ENCODE data around the gene PPP1R26.
"Not testable (repeated sequence)": the region's sequence is repeated elsewhere in the genome, so short reads cannot be mapped to it uniquely, and the experiment has no call there.

The PPP1R26 gene

DNA sequence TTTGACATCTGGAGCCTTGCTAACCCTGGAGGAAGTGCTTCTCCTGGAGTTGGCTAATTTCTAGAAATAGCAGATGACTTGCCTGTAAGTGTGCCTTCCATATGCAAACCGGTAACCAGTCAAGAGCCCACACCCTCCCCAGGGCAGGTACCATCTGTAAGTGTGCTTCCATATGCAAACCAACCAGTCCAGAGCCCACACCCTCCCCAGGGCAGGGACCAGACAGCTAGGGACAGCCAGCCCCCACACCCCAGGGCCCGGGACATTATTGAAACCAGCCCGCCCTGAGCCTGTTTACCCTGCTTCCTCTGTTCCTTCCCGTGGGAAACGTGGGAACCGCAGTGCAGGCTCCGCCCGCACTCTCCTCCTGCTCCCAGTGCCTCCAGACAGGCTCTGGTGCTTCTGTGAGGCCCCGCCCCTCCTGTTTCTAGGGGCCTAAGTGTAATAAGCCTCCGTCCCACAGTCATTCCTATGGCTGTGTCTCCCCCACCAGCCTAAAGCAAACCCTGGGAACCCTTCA, 54.7 kb downstream of the PPP1R26 start:
- not testable (repeated sequence) for H3K27me3 ChIP-seq (ENCODE audit: control insufficient read depth, insufficient read depth, low read length); H3K4me1 ChIP-seq (ENCODE audit: control insufficient read depth, insufficient read depth, low read length); H3K4me3 ChIP-seq (ENCODE audit: low read depth, low read length); H3K36me3 ChIP-seq (ENCODE audit: control insufficient read depth, insufficient read depth, low read length); H3K9ac ChIP-seq (ENCODE audit: low read depth, low read length); H3K9me3 ChIP-seq (ENCODE audit: control insufficient read depth, insufficient read depth, low read length)

DNA sequence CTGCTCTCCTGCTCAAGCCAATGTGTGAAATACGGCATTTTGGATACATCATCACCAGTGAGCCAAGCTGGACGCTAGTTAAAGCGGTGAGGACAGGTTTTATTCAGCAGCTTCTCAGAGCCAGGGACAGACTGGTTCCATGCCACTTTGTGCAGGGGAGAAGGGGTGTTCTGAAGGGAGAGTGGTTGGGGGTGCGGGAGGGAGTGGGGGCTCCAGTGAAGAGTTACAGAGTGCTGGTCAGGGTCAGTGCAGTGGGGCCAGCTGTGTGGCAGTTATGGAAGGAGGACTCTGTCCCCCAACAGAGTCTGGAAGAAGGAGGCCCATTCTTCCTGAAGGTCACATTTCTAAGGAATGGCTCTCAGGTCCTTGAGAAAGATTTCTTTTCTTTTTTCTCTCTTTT, 55.2 kb downstream of the PPP1R26 start:
- not testable (repeated sequence) for H3K9ac ChIP-seq (ENCODE audit: low read depth, low read length); H3K36me3 ChIP-seq (ENCODE audit: control insufficient read depth, insufficient read depth, low read length); H3K9me3 ChIP-seq (ENCODE audit: control insufficient read depth, insufficient read depth, low read length); H3K27me3 ChIP-seq (ENCODE audit: control insufficient read depth, insufficient read depth, low read length); H3K4me3 ChIP-seq (ENCODE audit: low read depth, low read length); H3K4me1 ChIP-seq (ENCODE audit: control insufficient read depth, insufficient read depth, low read length)

DNA sequence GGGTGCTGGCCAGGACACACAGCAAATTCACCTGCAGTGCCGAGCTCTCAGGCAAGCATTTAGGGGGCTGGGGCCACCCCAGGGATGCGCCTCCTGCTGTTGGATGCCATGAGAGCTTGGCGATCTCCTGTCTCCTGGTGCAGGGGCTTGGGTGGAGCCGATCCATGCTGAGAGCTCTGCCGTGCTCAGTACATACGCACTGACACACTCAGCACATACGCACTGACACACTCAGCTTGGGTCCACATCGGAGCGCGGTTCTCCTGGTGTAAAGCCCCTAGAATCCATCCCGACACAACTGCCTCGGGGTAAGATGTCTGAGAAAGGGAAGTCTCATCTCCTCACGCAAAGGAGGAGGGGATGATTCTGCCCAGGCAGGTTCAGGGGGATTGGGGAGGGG, 56.0 kb downstream of the PPP1R26 start:
- H3K4me1 ChIP-seq (ENCODE audit: control insufficient read depth, insufficient read depth, low read length): not testable (repeated sequence)

DNA sequence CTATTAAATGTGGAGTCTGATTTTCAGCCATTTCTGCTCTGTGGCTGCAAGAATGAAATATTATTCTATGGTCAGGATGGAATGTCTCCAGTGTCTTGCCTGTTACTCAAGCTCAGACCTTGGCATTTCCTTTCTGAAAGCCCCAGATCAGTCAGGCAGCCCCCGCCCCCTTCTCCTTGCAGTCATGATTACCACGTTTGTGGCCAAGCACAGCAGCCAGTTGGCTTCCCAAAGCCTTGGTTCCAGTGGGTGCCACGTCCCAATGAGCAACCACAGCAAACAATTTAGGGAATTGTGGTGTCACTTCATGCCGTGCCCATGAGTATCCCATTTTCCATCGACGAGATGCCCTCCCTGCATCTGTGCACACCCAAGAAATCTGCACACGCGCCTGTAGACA, 56.6 kb downstream of the PPP1R26 start:
- no peaks in the 10 kb centered on the region for H3K9me3 ChIP-seq (ENCODE audit: control insufficient read depth, insufficient read depth, low read length)
- H3K27me3 ChIP-seq (ENCODE audit: control insufficient read depth, insufficient read depth, low read length): no peaks in the 10 kb centered on the region
- H3K4me3 ChIP-seq (ENCODE audit: low read depth, low read length): no peak overlapping the region

More for the DNA sequence above, 56.0 kb downstream of the PPP1R26 start:
- not testable (repeated sequence) for H3K27me3 ChIP-seq (ENCODE audit: control insufficient read depth, insufficient read depth, low read length); H3K9ac ChIP-seq (ENCODE audit: low read depth, low read length); H3K36me3 ChIP-seq (ENCODE audit: control insufficient read depth, insufficient read depth, low read length); H3K9me3 ChIP-seq (ENCODE audit: control insufficient read depth, insufficient read depth, low read length); H3K4me3 ChIP-seq (ENCODE audit: low read depth, low read length)

More for the DNA sequence above, 56.6 kb downstream of the PPP1R26 start:
- Histone ChIP-seq H3K4me1 (ENCODE audit: control insufficient read depth, insufficient read depth, low read length) (no peaks in the 10 kb centered on the region), H3K9ac (ENCODE audit: low read depth, low read length) (no peak overlapping the region), H3K36me3 (ENCODE audit: control insufficient read depth, insufficient read depth, low read length) (no peaks in the 10 kb centered on the region)
